Skeletal muscle cell (primary cell): ENCODE measurements around the gene ZNF841.
"Not testable (repeated sequence)": the region's sequence is repeated elsewhere in the genome, so short reads cannot be mapped to it uniquely, and the experiment has no call there.

Experiments used
- DNase-seq: peaks from one replicate; pipeline ENCODE4 v3.0.0-alpha.2; 2010; ENCODE audit warnings: low read depth
- H3K4me3 ChIP-seq: 2 replicates; pipeline ENCODE4 v1.5.1; 2011; ENCODE audit warnings: low read depth, mild to moderate bottlenecking, control low read depth, low read length, moderate library complexity

ZNF841 gene

DNA sequence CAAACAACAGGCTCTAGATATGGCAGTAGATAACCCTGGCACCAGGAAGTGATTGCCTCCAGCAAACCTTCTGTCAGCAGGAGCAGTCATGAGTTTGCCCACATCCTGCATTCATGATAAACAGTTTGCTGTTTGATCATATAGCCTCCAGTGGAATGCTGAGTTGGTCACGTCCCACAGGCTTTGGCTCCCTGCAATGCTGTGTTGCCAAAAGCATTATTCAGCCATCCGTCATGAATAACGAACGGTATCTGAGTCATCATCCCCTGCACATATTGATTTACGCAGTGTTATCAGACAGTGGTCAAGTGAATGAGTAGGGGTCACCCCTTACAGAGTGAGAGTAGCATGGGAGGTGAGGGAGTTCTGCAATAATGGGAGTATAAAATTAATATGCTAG lies 25.1 kb downstream of the ZNF841 start:
- DNase-seq, result peak; percentile 23
- no peak overlapping the region for H3K4me3 ChIP-seq

DNA sequence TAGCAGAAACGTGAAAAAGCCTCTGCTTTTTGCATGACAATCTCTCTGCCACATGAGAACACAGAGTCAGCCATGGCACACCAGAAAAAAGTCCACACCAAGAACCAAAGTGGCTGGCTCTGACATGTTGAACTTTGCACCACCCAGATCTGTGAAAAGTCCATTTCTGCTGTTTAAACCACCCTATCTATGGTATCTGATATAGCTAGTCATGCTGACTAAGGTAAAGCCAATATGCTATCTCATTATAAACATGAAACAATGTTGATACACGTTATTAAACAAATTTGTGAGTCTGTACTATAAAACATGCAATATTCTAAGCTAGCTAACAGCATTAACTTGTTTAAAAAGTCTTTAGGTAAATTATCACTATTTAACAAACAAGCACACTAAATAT lies 25.9 kb downstream of the ZNF841 start:
- DNase-seq, result no peak
- H3K4me3 ChIP-seq, result no peak overlapping the region

DNA sequence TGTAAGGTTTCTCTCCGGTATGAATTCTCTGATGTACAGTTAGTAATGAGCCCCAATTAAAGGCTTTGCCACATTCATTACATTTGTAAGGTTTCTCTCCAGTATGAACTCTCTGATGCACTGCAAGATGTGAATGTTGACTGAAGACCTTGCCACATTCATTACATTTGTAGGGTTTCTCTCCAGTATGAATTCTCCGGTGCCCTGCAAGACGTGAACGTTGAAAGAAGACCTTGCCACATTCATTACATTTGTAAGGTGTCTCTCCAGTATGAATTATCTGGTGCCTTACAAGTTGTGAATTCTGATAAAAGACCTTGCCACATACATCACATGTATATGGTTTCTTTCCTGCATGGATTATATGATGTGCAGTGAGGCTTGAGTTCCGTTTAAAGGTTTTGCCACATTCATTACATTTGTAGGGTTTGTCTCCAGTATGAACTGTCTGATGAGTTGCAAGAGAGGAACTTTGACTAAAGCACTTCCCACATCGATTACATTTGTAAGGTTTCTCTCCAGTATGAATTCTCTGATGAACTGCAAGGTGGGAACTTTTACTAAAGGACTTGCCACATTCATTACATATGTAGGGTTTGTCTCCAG lies 29.2 kb downstream of the ZNF841 start:
- no peak overlapping the region for H3K4me3 ChIP-seq

DNA sequence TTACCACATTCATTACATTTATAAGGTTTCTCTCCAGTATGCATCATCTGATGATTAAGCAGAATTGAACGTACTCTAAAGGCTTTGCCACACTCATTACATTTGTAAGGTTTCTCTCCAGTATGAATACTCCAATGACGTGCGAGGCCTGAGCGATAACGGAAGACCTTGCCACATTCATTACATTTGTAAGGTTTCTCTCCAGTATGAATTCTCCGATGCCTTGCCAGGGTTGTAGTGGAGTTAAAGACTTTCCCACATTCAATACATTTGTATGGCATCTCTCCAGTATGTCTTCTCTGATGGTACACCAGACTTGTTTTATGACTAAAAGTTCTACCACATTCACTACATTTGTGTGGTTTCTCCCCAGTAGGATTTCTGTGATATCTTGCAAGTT lies 30.2 kb downstream of the ZNF841 start:
- DNase-seq, result no peak
- no peak overlapping the region for H3K4me3 ChIP-seq

More for the DNA sequence above, 29.2 kb downstream of the ZNF841 start:
- DNase-seq, result no peak

DNA sequence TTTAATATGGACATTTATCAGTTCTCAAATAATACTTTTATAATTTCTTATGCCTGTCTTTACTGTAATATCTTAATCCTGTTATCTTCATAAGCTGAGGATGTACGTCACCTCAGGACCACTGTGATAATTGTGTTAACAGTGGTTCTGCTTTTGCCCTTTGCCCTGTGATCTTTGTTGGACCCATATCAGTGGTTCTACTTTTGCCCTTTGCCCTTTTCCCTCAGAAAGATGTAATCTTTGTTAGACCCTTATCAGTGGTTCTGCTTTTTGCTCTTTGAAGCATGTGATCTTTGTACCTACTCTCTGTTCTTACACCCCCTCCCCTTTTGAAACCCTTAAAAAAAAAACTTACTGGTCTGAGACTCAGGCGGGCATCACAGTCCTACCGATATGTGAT lies 39.1 kb downstream of the ZNF841 start:
- not testable (repeated sequence) for DNase-seq, H3K4me3 ChIP-seq

DNA sequence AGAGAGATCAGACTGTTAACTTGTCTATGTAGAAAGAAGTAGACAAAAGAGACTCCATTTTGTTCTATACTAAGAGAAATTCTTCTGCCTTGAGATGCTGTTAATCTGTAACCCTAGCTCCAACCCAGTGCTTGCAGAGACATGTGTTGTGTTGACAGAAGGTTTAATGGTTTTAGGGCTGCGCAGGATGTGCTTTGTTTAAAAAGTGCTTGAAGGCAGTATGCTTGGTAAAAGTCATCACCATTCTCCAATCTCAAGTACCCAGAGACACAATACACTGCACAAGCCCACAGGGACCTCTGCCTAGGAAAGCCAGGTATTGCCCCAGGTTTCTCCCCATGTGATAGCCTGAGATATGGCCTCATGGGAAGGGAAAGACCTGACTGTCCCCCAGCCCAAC lies 43.8 kb downstream of the ZNF841 start:
- H3K4me3 ChIP-seq, DNase-seq: not testable (repeated sequence)

DNA sequence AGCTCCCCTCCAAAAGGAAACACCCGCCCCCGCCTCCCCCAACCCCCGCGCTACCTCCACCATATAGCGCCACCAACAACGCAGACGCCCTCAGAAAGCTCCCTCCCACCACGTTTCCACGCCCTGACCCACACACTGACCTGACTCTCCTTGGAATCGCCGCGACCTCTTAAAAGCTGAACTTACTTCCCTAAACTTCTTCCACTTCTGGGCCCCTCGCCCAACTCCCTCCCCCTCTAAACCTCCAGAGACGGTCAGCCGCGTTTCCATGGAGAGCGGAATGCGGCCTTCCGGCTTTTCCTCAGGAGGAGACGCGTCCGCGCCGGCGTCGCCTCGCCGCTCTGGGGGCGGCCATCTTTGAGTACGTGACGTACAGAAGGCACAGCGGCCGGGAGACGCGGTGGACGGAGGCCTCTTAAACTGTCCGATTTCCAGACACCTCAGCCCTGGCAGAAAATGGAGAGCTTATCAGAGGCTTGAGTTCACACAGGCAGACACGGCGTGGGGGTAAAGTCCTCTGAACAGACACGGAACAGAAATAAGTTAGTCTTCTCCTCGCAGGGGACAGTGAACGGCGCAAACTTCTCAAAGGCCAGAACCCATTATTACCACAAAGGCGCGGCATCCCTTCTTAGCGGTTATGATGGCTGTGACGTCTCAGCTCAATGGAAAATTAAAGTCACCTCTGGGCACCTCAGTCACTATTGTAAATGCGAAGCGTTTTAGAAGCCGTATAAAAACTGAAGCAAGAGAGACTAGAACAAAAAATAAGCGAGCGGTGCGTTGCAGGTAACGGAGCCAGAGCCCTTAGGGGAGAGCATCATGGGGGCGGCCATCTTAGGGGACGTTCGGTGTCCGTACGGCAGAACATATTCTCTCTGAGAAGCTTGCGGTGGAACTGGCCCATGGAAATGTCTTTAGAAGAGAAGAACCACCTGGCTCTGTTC lies 46.7 kb downstream of the ZNF841 start, which contains the start of gene ZNF432:
Gene ZNF432, minus strand, starts transcription at position 284 of the 947 bp plus-strand sequence. CDS start 1,970 bp downstream, outside the sequence.
- DNase-seq, result peak; percentile 73
- peak within 1 kb of the TSS; percentile 69 for H3K4me3 ChIP-seq

DNA sequence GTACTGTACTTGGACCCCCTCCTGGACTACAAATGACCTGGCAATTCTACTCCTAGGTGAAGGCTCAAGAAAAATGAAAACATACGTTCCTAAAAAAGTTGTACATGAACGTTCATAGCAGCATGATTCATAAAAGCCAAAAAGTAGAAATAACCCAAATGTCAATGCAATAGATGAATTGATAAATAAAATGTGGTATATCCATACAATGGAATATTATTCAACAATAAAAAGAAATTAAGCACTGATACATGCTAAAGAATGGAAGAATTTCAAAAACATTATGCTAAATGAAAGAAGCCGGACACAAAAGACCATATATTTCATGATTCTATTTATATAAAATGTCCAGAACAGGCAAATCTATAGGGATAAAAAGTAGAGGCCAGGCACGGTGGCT lies 56.4 kb downstream of the ZNF841 start:
- no peak overlapping the region for H3K4me3 ChIP-seq
- no peak for DNase-seq

GRCh38 chr19:52034051-52034728 lies 61.4 kb downstream of the ZNF841 start:
- no peak for DNase-seq
- H3K4me3 ChIP-seq, result no peak overlapping the region

GRCh38 chr19:52028780-52029123 lies 66.8 kb downstream of the ZNF841 start:
- peak overlapping the region; percentile 95 for H3K4me3 ChIP-seq
- DNase-seq, result no peak

DNA sequence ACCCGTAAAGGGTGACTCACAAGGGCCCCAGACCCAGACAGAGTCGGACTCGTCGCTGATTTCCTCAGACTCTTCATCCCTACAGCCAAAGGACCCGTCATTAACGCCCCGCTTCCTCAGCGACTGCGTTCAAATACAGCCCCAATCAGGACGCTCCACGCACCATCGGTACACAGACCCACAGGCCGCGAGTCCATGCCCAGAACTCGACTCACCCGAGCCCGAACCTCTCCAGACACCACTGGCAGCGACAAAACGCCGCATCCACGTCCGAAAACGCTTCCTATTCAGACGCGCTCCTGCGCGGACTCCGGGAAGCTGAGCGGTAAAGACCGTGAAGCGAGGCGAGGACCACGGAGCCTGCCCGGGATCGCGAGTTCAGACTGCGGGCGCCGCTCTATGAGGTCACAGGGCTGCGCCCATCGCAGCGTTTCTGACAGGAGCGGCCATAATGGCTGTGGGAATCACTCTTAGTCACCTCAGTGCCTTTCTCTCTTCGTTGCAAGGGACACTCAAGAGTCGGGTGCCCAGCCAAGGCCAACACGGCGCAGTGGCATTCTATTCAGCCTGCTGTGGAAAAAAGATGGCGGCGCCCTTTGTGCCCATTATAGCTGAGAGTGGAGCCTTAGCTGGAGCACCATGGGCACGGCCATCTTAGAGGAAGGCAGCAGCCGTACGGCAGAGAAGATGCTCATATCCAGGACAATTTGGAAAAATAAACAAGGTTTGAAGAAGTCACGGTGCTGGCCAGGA lies 67.4 kb downstream of the ZNF841 start, which contains the start of gene ZNF614:
Gene ZNF614, minus strand, starts transcription at position 353 of the 753 bp plus-strand sequence. CDS start 2,634 bp downstream, outside the sequence.
- peak within 1 kb of the TSS; percentile 95 for H3K4me3 ChIP-seq
- peak; percentile 48 for DNase-seq

DNA sequence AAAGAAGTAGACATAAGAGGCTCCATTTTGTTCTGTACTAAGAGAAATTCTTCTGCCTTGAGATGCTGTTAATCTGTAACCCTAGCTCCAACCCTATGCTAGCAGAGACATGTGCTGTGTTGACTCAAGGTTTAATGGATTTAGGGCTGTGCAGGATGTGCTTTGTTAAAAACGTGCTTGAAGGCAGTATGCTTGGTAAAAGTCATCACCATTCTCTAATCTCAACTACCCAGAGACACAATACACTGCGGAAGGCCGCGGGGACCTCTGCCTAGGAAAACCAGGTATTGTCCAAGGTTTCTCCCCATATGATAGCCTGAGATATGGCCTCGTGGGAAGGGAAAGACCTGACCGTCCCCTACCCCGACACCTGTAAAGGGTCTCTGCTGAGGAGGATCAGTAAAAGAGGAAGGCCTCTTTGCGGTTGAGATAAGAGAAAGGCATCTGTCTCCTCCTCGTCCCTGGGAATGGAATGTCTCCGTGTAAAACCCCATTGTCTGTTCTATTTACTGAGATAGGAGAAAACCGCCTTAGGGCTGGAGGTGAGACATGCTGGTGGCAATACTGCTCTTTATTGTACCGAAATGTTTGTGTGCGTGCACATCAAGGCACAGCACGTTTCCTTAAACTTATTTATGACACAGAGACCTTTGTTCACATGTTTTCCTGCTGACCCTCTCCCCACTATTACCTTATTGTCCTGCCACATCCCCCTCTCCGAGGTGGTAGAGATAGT lies 69.1 kb downstream of the ZNF841 start:
- not testable (repeated sequence) for DNase-seq, H3K4me3 ChIP-seq

DNA sequence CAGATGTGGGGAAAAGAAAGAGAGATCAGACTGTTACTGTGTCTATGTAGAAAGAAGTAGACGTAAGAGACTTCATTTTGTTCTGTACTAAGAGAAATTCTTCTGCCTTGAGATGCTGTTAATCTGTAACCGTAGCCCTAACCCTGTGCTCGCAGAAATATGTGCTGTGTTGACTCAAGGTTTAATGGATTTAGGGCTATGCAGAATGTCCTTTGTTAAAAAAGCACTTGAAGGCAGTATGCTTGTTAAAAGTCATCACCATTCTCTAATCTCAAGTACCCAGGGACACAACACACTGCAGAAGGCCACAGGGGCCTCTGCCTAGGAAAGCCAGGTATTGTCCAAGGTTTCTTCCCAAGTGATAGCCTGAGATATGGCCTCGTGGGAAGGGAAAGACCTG lies 71.1 kb downstream of the ZNF841 start:
- H3K4me3 ChIP-seq, DNase-seq: not testable (repeated sequence)

GRCh38 chr19:52022193-52022592 lies 73.4 kb downstream of the ZNF841 start:
- H3K4me3 ChIP-seq, result no peak overlapping the region
- DNase-seq, result no peak

DNA sequence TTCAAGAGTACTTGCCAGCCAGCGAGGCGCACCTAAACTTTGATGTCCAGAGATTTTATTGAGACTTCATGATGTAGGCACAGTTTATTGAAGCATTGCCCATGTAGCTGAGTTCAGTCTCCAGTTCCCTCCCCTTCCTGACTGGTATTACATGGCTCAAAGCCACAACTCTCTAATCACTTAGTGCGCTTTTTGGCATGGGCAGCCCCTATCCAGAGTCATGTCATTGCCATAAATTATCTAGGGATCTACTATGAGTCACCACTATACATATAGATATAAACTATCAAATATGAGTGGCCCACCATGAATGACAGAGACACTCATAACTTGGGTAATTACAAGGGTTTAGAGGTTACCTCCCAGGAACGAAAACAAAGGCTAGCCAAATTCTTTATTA lies 75.1 kb downstream of the ZNF841 start:
- no peak for DNase-seq
- H3K4me3 ChIP-seq, result no peak overlapping the region
